HG03520 (cell line): ENCODE results near the gene GRM5.
"Not testable (repeated sequence)": the region's sequence is repeated elsewhere in the genome, so short reads cannot be mapped to it uniquely, and the experiment has no call there.

Experiments used
- ATAC-seq: cut with Tn5 transposase; IDR thresholded peaks from one replicate; pipeline ENCODE4 v1.9.1; 2021; ENCODE audit warnings: mild to moderate bottlenecking, moderate library complexity; ENCODE audit not compliant: unreplicated experiment

Gene GRM5

DNA sequence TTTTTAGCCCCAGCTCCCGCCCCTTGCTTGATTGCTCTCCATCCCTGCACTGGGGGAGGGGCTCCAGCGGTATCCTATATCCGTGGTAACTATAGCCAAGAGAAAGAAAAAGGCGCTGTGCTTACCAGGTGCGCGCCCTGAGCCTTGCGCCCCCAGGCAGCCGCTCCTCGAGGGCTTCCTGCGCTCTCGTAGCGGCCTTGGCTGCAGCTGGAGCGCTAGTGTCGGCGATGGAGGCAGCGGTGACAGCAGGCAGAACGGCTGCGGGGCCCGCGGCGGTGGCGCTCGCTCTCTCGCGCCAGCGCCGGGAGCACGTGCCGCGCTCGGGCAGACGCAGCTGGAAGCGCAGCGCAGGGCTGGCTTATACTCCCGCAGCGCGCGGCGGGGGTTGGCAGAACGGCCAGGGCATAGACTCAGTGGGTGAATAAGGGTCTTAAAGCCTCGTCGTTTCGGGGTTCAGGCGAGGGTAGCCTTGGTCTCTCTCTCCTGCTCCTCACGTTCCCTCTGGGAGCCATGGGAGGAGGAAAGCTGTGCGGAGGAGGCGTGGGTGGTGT, at the start of gene GRM5:
Gene GRM5 (minus strand): TSS at position 332 of the 551 bp plus-strand sequence. CDS start 18,110 bp downstream, outside the sequence.
- not testable (repeated sequence) for ATAC-seq

DNA sequence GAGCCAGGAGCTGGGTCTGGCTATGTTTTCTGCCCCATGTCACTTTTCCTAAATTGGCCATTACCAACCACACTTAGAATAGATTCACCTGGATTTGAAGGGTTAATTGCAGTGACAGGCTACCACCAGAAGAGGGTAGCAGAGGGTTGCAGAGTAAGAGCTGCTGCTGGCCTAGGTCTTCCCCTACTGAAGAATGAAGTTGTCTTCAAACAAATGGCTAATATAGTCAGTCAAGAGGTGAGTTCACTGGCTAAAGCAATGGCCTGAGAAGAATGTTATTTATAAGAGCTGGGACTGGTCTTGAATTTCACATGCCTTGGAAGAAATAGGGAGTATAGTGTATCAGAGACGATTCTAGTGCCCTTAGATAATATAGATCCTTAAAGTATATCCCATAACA, 32.2 kb upstream of the GRM5 start:
- peak; percentile 89 for ATAC-seq

DNA sequence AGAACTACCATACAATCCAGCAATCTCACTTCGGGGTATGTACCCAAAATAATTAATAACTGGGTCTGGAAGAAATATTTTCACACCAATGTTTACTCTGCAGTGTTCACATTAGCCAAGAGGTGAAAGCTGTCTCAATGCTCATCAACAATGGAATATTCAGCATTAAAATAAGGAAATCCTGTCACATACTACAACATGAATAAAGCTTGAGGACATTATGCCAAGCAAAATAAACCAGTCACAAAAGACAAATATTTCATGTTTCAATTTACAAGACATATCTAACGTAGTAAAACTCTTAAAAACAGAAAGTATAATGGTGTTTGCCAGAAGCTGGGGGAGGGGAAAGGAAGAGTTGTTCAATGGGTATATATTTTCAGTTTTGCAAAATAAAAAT, 28.0 kb upstream of the GRM5 start:
- not testable (repeated sequence) for ATAC-seq

DNA sequence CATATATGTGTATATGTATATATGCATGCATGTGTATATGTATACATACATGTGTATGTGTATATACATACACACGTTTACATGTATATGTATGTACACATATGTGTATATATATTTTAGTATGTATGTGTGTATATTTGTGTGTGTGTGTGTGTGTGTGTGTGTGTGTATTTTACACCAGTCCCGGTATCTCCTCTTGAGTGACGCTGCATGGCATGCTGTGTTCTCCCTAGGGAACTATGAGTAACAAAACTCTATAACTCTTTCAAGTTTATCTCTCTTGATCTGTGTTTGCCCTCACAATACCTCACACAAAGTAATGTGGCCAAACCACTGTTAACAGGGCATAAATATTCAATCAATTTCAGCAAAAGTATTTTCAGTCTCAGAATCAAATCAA, 19.2 kb upstream of the GRM5 start:
- not testable (repeated sequence) for ATAC-seq

DNA sequence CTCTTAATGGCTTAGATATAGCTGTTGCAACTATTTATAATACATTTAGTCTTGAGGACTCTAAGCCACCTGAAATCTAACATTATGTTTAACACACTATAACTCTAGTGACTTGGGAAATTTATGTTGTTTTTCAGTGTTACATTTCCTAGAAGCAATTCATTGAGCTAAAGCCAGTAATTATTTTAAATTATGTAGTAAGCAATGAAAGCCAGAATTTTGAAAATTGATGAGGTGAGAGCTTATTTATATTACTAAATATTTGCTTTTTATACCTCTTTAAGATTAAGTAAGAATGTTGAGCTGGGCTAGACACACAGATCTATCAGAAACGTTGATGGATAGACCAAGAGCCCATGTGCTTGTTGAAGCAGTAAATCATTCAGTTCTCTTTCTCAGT, 5.1 kb upstream of the GRM5 start:
- ATAC-seq, result not testable (repeated sequence)

DNA sequence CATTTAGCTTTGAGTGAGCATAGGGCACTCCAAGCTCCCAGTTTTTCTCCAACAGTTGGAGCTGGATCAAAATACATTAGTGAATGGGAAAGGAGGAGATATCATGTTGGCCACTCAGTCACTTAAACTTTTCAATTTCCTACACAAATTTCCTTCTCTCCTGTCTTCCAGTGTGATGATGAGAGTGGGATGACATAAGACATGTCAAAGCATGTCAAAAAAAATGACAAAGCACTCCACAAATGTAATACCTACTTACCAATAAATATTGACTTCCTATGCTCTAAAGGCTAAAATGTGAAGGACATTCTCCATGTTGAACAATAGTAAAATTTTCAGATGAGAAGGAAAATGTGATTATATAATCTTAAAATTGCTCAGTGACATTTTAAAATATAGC, 1.5 kb upstream of the GRM5 start:
- ATAC-seq, result no peak

DNA sequence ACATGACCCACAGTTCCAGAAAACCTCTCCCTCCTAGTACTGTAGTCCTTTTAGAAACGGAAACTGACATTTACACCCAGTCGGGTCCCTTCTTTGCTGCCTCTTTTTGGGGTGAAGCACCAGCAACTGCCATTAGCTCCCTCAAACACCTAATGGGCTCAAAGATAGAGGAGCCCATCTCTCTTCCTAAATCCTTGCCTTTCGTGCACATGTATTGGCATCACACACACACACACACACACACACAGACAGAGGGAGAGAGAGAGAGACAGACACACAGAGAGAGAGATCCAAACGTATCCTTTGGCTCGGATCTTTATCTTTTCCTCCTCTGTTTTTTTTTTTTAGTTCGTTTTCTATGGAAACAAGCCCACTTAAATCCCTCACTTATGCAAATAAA, 716 bp downstream of the GRM5 start:
- no peak for ATAC-seq

DNA sequence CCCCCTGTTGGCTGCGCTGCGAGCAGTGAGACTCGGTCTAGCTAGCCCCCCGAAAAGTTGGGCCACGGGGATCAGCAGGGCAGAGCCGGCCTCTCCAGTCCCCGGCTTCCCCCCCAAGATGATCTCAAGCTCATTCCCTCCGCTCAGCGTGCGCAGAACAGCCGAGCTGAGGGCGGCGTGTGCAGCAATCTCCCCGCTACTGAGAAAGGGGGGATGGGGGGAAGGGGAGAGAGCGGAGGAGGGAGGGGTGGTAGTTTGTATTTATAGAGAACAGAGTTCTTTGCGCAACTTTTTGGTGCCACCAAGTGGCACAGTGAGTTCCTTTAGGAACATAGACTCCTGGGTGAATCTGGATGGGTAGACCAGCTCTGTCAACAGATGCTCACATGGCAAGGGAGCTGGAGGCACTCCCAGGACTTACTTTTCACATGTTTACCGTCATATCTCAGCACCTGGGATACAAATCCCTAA, 2.3 kb downstream of the GRM5 start:
- ATAC-seq, result not testable (repeated sequence)

DNA sequence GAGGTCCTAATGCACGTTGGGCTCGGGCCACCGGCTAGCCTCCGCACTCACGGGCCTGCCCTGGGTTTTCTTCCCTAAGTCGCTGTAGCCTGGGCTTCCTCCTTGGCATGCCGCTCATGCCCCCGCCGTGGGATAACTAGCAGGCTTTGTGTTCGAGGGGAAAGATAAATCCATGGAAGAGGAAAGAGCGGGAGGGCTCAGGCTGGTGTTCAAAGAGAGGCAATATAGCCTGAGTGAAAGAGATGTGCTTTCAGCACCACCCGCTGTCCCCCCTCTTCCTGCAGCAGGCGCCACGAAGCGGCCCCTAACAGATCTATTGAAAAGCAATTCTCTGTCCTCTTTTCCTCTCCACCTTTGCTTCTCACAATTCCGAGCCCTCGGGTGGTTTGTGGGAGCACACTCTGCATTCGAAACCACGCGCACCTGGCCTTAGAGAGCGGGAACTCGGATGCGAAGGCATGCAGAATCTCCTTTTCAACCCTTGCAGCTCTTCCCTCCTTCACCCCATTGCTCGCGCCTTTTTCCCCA, 2.9 kb downstream of the GRM5 start:
- not testable (repeated sequence) for ATAC-seq

DNA sequence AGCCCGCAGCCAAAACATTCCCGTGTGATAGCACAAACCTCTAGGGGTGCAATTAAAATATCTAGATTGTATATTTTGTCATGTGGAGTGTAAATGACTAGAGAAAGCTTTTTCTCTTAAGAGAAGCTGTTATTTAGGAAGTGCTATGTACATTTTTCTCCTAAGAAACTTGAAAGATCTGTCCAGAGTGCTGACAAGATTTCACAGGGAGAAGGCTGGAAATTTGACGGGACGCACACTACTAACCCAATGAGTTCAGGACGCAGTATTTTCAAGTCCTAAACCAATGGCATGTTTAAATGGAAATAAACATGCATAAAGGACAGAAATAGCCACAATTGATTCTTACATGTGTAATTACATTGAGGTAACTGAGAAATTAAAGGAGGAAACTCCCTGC, 3.9 kb downstream of the GRM5 start:
- not testable (repeated sequence) for ATAC-seq

DNA sequence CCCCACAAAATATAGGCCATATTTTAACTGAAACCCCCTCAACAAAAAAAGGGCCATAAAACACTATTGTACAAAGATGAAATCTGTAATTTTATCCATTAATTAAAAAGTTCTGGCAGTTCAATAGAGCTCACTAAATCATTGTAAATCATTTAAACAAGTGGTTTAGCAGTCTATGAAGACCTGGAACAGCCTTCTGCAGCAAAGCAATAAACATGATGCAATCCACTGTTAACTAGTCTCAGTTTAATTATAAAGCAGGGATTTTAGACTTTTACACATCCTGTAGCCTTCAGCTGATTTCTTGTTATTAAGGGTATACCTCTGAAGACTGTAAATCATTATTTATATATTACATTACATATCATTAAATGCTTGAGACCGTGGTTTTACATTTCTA, 8.4 kb downstream of the GRM5 start:
- ATAC-seq, result not testable (repeated sequence)

DNA sequence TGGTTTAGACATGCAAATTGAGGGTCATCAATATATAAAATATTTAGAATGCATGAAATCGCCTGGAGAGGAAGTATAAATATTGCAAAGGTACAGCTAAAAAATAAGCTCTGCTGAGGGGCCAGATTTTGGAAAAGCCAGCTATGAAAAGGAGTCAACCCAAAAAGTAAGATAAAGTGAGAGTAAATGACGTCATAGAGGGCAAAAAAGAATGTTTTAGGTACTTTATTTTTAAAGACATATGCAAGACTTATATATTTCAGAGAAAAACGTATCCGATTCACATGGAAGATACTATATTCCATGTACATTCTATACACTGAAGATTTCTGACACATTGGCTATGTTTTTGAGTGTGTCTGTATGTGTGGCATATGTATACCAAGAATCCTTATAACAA, 13.6 kb downstream of the GRM5 start:
- no peak for ATAC-seq

DNA sequence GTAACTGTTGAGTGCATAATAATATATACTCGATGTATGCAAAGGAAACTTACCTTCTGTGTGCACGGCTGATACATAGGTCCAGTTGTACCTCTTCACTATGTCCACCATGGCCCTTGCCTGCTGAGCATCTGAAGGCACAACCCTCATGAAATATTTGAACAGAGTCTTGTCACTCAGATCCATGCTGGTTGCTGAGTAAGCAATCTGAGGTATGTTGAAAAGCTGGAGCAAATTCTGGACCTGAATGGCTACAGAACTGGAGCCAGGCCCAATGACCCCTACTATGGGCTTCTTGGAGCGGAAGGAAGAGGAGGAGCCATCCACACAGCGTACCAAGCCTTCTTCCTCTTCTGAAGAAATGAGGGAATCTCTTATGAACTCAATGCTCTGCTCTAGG, 18.6 kb downstream of the GRM5 start:
- not testable (repeated sequence) for ATAC-seq

DNA sequence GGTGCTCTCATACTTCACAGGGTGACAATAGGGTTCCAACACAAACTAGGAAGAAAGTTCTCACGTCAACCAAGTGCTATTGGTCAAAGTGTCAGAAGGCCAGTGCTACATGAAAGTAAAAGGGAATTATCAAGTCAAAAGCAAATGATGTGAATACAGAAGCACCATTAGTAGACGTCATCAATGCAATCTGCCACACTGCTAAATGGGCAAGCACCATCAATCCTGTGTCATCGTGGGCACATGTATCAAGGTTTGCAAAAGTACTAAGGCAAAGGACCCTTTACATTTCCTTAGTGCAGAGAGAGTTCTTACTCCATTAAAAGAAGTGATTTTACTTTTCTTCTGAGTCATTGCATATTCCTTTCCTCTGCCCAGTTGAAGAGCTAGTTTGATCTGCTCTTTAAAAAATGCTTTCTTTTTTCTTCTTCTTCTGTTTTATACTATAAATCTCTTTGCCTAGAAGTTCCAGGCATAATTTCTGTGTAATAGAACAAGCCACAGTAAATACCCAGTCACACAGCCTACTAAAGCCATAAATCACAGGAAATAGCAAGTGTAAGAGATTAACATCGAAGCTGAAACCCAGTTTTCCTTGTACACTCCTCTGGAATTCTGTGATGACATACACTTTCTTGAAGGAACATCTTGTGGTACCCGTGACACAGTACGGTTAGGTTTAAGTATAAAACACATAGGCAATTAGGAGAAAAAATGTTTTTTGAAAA, 21.8 kb downstream of the GRM5 start:
- not testable (repeated sequence) for ATAC-seq

DNA sequence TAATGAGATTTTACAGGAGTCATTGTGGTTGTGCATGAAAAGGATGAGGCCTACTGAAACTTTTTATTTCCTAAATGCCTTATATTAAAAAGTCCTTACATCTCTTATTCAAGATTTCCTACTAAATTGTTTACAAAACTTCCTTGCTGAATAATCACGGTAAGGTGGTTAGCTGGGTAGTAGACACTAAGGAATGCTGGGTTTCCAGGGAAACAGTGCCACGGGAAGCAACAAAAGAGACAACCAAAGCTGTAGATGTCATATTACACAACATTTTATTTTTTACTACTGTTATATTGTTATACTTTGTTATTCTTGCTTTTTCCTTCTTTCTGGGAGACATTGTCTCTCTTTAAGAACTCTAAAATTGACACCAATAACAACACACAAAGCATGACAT, 36.1 kb downstream of the GRM5 start:
- ATAC-seq, result not testable (repeated sequence)

DNA sequence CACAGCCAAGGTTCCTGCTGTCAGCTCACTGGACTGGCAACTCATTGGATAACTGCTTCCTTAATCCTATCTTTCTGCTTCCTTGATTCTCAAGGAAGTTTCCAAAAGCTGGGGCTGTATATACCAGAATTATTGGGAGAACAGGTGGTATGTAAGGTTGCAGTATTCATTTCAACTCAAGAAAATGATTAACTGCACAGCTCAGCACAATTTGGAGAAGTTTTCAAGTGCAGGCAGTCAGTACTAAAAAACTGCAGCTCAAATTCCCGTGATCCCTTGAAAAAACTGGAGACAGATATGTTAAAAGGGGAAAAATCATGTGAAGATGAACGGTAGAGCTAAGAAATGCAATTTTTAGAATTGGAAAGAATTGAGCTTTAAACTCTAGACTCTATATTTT, 44.4 kb downstream of the GRM5 start:
- ATAC-seq, result no peak

DNA sequence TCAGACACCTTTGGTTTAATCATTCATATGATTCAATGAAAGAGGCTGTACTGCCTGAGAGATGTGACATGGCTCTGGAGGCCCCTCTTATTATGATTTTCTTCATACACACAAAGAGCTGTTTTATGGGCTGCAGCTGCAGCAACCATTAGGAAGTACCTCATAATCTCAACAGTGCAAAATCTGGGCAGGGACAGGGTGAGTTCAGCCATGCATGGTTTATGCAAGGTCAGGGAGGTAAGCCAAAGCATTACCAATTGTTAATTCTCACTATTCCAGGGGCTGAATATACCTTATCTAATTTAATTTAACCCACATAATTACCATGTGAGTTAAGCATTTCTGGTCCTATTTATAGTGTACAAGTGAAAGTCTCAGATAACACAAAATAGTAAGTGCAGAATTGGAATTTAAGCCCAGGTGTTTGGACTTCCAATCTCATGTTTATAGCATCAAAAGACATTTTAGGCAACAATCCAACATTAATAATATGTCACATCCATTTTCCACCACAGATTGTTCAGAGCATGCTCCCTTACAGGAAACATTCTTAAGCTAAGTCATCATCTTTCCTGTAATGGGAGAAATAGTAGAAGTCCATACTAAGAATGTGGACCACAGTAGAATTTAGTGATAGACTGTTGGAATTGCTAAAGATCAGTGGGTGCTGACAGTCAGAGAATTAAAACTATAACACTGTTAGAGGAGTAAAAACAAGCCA, 45.8 kb downstream of the GRM5 start:
- ATAC-seq, result not testable (repeated sequence)

DNA sequence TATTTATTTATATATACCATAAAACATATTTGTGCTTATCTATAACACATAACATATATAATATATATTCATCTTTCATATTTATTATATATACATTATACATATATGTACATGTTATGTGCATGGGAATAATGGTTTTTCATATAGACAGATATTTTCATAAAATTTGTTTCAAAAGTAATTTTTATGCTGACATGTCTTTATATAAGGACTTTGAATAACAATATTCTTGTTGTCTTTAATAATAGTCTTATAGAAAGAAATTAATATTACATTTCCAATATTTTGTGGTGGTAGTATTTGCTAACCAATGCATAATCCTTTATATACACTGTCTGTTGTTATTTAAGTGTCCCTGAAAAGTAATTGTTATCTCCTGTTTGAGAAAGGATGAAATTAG, 49.6 kb downstream of the GRM5 start:
- ATAC-seq, result no peak

DNA sequence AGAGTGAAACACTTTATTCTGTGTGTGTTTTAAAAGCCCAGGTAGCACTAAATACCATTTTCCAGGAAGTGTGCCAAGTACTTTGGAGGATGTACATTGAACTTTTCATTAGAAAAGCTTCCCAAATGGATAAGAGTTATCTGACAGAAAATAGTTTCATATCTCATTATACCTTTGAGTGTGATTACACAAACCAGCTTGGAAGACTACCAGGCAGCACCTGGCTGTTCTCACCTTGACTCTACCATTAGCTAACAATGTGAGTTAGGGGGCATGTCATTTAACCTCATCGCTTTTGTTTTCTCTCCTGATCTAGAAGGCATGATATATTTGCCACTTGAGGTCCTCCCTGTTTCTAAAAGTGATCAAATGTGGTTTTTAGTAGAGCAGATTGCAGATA, 50.2 kb downstream of the GRM5 start:
- no peak for ATAC-seq

DNA sequence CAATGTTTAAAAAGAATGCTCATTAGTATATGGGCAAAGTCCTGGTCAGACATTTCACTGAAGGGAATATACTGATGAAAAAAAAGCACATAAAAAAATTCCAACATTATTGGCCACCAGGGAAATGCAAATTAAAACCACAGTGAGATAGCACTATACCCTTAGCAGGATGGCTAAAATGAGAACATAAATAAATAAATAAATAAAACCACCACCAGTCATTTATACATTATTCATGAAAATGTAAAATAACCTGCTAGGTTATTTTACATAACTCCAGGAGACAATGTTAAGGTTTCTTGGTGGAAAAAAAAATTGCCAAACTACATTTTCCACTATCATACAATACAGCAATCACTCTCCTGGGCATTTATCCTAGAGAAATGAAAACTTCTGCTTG, 64.9 kb downstream of the GRM5 start:
- ATAC-seq, result not testable (repeated sequence)

DNA sequence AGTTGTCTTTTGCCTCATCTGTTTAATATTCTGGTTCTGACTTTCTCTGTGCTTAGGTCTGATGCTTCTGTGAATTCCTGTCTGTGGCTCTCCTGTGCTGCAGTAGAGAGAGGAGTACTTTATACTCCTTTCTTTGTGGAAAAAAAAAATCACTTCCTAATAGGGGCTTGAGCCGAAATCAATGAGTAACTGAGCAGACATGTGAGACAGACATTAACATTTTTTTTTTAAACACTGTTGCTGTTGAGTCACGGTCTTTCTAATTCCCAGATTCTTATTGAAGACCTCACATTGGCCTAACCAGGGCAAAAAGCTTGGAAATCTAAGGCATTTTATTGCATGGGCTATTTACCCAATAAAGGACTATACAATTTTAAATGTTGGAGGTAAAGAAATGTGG, 86.1 kb downstream of the GRM5 start:
- ATAC-seq, result no peak

DNA sequence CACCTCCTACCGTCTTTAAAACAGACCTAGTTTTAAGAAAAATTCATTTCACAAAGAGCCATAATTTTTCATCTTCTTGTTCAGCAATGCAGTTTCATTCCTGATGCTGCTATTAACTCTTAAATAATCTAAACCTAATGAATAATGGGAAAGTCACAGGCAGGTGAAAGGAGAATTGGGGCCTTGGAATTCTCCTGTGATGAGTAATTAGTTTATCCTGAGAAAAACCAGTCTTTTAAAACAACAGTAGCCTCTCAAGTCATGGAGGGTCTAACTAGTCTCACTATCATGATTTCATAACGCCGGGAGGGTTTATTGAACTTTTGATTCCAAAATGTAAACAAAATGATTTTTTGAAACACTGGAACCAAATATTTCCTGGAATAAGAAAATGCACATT, 86.8 kb downstream of the GRM5 start:
- ATAC-seq, result not testable (repeated sequence)
